ENCODE measurements around the gene ZSCAN4. TPM values are rescaled to one million over a fixed set of nuclear protein-coding genes. Genes with fewer than 3 reads are reported as not detected.

Gene ZSCAN4
- total RNA-seq, 2 experiments from 2014 or later, result not detected

DNA sequence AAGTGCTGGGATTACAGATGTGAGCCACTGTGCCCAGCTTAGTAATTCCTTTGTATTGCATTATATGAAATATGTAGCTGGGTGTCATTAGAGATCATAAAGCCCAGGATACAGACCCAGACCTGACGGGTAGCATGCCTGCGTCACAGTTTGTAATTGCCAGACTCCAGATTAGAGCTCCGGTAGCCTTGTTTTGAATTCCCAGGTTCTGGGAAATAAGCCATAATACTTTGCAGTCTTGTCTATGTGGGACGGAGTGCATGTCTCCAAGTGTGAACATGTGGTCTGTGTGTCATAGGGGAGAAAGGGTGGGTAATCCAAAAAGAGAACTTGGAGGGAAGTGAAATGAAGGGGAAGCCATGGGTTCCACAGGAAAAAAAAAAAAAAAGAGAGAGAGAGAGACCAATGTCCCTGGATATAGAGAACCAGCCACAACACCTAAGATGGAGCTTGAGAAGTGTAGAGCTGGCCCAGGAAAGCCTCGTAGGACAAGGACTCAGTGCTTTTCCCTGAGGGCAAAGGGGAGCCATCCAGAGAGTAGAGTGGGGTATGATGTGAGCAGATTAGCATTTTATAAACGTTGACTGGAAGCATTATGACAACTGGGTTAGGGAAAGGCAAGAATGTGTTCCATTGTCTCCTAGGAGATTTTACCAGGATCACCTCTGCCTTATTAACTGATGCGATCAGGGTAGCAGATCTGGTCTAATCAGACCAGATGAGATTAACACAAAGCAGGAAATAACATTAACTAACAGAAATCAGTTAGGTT, 2.6 kb downstream of the ZSCAN4 start:
- CTCF ChIA-PET, result interaction anchor here (0.6 to 0.7 kb wide), 2 partner anchors 30 to 254 kb away, joined by 4 read pairs; no protein-coding TSS in a partner anchor
- POLR2A ChIA-PET, result no interaction called here

DNA sequence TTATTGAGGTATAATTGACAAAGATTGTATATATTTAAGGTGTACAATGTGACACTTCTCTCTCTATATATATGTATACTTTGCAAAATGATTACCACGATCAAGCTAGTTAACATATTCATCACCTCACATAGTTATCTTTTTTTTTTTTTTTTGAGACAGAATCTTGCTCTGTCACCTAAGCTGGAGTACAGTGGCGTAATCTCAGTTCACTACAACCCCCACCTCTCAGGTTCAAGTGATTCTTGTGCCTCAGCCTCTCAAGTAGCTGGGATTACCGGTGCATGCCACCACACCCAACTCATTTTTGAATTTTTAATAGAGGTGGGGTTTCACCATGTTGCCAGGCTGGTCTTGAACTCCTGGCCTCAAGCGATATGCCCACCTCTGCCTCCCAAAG, 3.7 kb downstream of the ZSCAN4 start:
- ChIA-PET CTCF (no interaction called here), POLR2A (no interaction called here)

DNA sequence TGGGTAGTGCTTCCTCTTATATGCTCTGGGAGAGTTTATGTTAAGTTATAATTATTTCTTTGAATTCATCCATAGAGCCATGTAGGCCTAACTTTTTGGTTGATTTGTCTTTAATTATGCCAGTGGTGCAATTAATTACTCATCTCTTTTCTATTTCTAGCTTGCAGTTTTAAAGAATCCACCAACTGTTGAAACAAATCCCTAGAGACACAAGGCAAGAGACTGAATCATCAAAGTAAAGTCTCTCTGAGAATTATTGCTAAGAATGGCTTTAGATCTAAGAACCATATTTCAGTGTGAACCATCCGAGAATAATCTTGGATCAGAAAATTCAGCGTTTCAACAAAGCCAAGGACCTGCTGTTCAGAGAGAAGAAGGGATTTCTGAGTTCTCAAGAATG, 7.1 kb downstream of the ZSCAN4 start:
- ChIA-PET POLR2A (no interaction called here), CTCF (no interaction called here)

DNA sequence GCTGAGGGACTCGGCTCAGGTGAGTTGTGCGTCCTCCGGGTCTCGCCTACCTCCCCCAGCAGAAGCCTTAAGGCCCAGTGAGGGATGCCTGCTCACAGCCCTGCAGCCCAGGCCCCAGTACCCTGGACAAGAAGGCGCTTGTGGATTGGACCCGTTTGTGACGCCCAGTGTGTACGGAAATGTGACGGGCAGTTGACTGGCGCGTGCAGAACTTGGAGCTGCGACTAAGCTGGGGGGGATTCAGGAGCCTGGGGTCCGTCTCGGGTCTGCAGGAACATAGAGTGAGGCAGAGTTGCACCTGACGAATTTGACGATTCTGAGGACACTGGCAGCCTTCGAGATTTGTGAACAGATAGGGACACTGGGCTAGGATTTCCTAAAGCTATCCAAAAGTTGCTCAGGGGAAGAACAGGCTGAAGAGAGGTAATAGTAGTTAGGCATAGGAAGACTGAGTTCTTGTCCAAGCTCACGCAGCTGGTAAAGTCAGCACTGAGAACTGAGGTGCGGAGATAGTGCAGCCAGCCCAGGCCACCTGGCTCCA, 13.6 kb downstream of the ZSCAN4 start:
- CTCF ChIA-PET, result interaction anchor here (0.6 to 2.0 kb wide), 8 partner anchors 19 to 320 kb away, joined by 3 to 4 read pairs (median 3); partner anchors contain the start of genes ZNF134, ZNF211, ZNF606 and ZNF671
- POLR2A ChIA-PET, result no interaction called here

DNA sequence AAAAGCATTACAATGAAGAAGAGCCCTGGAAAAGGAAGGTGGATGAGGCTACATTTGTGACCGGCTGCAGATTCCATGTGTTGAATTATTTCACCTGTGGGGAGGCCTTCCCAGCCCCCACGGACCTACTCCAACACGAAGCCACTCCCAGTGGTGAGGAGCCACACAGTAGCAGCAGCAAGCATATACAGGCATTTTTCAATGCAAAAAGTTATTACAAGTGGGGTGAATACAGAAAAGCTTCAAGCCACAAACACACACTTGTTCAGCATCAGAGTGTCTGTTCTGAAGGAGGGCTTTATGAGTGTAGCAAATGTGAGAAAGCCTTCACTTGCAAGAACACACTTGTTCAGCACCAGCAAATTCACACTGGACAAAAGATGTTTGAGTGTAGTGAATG, 18.0 kb downstream of the ZSCAN4 start:
- POLR2A ChIA-PET, result interaction anchor here (0.6 kb wide), 1 partner anchor 484 kb away, joined by 3 read pairs; no protein-coding TSS in a partner anchor

DNA sequence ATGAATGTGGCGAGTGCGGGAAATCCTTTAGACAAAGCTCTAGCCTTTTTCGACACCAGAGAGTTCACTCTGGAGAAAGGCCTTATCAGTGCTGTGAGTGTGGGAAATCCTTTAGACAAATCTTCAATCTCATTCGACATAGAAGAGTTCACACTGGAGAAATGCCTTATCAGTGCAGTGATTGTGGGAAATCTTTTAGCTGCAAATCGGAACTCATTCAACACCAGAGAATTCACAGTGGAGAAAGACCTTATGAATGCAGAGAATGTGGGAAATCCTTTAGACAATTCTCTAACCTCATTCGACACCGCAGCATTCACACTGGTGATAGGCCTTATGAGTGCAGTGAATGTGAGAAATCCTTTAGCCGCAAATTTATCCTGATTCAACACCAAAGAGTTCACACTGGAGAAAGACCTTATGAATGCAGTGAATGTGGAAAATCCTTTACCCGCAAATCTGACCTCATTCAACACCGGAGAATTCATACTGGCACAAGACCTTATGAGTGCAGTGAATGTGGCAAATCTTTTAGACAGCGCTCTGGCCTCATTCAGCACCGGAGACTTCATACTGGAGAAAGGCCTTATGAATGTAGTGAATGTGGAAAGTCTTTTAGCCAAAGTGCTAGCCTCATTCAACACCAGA, 18.8 kb downstream of the ZSCAN4 start:
- ChIA-PET POLR2A (interaction anchor here (0.6 kb wide), 1 partner anchor 483 kb away, joined by 3 read pairs; no protein-coding TSS in a partner anchor), CTCF (no interaction called here)

More for the DNA sequence above, 18.0 kb downstream of the ZSCAN4 start:
- CTCF ChIA-PET, result no interaction called here

DNA sequence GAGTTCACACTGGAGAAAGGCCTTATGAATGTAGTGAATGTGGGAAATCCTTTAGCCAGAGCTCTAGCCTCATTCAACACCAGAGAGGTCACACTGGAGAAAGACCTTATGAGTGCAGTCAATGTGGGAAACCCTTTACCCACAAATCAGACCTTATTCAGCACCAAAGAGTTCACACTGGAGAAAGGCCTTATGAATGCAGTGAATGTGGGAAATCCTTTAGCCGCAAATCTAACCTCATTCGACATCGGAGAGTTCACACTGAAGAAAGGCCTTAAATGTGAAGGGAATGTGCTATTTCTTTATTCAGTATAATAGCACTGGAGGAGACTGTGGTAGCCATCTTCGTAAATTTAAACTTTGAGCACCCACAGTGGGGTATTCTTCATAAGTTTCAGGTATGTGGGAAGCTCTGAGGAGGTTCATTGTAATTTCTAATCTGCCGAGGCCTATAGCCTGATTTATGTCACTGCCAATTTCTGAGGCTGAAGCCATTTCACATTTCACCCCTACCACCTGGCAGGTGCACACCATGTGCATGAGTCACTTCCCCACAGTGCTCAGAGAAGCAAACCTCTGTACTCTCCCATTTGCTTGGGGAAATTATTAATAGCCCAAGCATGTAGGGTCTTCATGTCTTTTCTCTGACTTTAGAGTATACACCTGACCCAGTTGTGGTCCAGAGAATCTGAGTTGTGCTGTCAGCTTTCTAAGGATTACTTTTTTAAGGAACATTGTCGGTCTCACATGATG, 19.5 kb downstream of the ZSCAN4 start:
- CTCF ChIA-PET, result no interaction called here

DNA sequence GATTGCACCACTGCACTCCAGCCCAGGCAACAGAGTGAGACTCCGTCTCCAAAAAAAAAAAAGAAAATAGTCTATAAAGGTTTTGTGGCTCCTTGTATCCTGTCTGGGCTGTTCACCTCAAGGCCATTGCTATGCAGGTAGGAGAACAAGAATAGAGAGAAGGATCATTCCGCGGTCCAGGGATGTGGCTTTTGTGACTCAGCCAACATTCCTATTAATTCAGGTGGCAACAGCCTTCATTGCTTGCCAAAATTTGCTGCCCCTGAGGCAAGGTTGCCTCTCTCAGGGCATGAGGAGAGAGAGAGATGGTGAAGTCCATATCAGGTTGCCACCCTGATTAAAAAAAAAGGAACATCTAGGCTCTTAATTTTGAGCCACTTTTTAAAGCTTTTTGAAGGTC, 21.0 kb downstream of the ZSCAN4 start:
- CTCF ChIA-PET, result no interaction called here
- POLR2A ChIA-PET, result no interaction called here

More for the DNA sequence above, 19.5 kb downstream of the ZSCAN4 start:
- POLR2A ChIA-PET, result interaction anchor here (0.6 kb wide), 1 partner anchor 698 kb away, joined by 3 read pairs; no protein-coding TSS in a partner anchor

DNA sequence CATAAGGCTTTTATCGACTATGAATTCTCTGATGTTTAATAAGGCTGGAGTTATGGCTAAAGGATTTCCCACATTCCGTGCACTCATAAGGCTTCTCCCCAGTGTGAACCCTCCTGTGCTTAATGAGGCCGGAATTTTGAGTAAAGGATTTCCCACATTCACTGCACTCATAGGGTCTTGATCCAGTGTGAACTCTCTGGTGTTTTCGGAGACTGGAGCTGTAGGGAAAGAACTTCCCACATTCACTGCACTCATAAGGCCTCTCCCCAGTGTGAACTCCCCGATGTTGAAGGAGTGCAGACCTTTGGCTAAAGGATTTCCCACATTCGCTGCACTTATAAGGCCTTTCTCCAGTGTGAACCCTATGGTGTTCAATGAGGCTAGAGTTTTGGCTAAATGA, 32.9 kb downstream of the ZSCAN4 start:
- ChIA-PET POLR2A (no interaction called here), CTCF (no interaction called here)

DNA sequence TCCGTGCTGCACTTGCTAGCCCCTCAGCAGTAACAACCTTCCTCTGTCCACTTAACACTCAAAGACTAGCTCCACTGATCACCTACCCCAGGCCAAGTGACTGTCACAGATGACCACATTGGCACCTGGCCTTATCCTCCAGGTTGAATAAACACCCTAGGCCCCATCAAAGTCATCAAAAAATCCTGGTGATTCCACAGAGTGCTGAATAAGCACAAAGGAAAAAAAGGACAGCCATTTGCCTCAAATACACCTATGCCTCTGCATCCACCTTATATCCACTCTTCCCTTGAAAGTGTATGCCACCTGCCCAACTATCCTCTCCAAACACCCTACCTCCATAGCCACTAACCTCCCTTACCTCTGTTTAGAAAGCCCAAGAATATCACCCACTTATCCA, 37.6 kb downstream of the ZSCAN4 start:
- ChIA-PET POLR2A (interaction anchor here (0.7 kb wide), 1 partner anchor 63 kb away, joined by 9 read pairs; the partner anchor contains the start of gene ZNF586), CTCF (interaction anchor here (1.4 kb wide), 1 partner anchor 25 kb away, joined by 3 read pairs; the partner anchor contains the start of gene ZNF551)

DNA sequence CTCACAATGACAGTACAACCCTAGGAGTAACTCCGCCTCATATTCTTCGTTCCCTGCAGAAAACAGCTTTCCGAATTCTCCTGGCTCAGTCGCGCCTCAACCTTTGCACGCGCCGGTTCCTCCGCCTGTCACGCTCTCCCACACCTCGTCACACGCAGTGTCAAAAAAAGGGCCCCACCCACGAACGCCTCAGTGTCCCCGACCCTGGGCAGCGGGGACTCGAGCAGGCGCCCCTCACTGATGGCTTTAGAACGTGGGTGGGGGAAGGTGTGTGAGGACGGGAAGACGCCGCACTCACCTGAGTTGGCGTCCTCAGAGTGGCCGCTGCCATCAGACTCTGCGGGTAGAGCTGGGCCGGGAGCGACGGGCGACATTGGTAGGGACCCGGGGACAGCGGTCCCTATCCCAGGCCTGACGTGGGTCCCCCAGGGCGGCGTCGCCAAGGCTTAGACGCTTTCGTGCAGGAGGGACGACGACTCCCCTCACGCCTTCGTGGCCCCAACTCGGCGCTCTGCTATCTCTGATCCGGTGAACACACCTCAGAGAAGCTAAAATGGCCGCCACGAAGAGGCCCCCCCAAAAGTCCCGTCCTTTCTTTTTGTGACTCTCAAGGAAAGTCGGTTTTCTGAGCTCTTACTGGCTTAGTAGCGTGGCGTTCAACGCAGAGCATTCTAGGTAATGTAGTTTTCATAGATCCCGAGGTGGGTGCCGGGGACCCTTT, 40.1 kb downstream of the ZSCAN4 start, which contains the start of gene ZNF154:
ZNF154 (minus strand) TSS at position 564 of the 721 bp plus-strand sequence; CDS start at position 331, 233 bp downstream.
- CTCF ChIA-PET, result interaction anchor here (1.2 to 1.6 kb wide), 2 partner anchors 9 to 293 kb away, joined by 3 read pairs; partner anchors contain the start of gene ZNF606
- POLR2A ChIA-PET, result interaction anchor here (0.5 to 1.5 kb wide), 7 partner anchors 18 to 310 kb away, joined by 3 to 7 read pairs (median 3); partner anchors contain the start of genes ZNF134, ZNF211, ZNF586 and ZNF671

DNA sequence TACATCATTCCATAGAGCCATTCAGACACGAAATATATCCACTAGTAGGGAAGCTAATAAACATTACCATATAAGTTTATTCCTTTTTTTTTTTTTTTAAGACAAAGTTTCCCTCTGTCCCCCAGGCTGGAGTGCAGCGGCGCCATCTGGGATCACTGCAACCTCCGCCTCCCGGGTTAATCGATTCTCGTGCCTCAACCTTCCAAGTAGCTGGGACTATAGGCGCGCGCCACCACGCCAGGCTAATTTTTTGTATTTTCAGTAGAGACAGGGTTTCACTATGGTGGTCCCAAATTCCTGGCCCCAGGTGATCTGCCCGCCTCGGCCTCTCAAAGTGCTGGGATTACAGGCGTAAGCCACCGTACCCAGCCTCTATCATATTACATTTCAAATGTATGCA, 40.9 kb downstream of the ZSCAN4 start:
- CTCF ChIA-PET, result interaction anchor here (1.6 kb wide), 1 partner anchor 293 kb away, joined by 3 read pairs; the partner anchor contains the start of gene ZNF606
- POLR2A ChIA-PET, result interaction anchor here (0.5 to 1.5 kb wide), 4 partner anchors 18 to 309 kb away, joined by 3 to 7 read pairs (median 3); partner anchors contain the start of genes ZNF134, ZNF211 and ZNF671

DNA sequence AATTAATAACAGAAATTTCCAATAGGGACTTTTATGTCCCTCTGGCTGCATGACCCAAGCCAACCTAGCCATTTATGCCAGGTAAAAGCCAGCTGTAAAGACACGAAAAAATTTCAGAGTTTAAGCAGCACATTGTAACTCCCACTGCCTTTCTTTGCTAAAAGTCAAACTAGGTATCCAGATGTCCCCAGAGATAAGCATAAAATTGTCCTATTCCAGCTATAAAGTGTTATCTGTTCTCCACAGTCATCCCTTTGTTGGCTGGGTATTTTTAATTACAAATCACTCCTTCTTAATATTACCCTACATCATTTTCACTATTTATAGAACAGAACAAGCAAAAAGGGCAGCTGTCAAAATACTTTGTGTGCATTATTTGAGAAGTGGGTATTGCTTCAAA, 43.5 kb downstream of the ZSCAN4 start:
- CTCF ChIA-PET, result no interaction called here
- POLR2A ChIA-PET, result interaction anchor here (0.7 kb wide), 1 partner anchor 96 kb away, joined by 6 read pairs; no protein-coding TSS in a partner anchor

DNA sequence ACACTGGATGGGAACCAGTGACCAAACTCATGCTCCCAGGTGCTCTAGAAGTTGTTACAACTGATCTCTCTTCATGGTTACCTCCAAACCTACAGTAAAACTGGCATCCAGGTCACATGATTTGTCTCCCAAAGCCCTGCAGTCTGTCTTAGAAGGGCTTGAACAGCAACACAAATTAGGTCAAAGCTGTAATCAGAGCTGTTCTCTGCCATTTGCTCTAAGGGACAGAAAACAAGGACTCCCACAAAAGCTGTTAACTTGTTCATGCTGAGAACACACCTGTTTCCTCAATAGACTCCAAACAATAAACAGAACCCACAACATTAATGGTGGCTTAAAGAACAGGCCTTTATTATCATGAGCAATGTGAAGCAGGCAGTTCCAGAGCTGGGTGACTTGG, 50.7 kb downstream of the ZSCAN4 start:
- ChIA-PET CTCF (no interaction called here), POLR2A (interaction anchor here (0.6 kb wide), 1 partner anchor 29 kb away, joined by 3 read pairs; no protein-coding TSS in a partner anchor)

DNA sequence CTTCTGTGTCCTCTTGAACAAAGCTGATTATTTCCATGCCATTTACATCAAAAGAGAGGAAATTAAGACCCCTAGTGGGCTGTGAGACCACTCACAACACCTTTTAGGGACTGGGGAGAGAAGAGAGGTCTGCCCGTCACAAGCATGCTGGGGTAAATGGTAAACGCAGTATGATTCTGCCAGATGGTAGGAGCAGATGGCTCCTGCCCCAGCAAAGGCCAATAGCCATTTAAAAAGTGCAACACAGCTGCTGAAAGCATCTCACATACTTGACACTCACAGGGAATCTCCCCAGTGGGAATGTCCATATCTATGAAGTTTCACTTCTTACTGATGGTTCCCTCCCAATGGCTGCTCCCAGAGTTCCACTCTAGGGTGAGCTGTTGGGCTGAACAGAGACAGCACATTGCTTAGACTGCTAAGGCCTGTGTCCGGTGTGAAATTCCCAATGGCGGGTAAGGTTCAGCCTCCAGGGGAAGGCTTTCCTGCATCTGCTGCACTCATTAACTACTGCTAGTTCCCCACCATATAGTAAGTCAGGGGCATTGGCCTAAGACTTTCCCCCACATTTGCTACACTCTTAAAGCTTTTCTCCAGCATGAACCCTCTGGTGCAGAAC, 51.3 kb downstream of the ZSCAN4 start:
- CTCF ChIA-PET, result interaction anchor here (1.0 kb wide), 1 partner anchor 135 kb away, joined by 3 read pairs; no protein-coding TSS in a partner anchor

DNA sequence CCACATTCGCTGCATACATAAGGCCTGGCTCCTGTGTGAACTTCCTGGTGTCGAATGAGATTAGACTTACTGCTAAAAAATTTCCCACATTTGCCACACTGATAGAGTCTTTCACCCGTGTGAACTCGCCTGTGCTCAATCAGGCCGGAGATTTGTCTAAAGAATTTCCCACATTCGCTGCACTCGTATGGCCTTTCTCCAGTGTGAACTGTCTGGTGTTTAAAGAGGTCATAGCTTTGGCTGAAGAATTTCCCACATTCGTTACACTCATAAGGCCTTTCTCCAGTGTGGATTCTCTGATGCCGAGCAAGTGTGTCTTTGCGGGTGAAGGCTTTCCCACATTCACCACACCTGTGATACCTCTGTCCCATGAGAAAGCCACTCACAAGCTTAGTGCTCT, 52.1 kb downstream of the ZSCAN4 start:
- ChIA-PET POLR2A (no interaction called here), CTCF (interaction anchor here (1.0 kb wide), 1 partner anchor 134 kb away, joined by 3 read pairs; no protein-coding TSS in a partner anchor)

More for the DNA sequence above, 51.3 kb downstream of the ZSCAN4 start:
- POLR2A ChIA-PET, result no interaction called here
